Superior temporal gyrus (tissue), 1 donor: ENCODE measurements around the gene RNF183.
"Not testable (repeated sequence)": the region's sequence is repeated elsewhere in the genome, so short reads cannot be mapped to it uniquely, and the experiment has no call there.

Experiments
- DNase-seq: peaks from one replicate; pipeline ENCODE4 v3.0.0-alpha.2; 2016; ENCODE audit errors: extremely low spot score

The RNF183 gene

DNA sequence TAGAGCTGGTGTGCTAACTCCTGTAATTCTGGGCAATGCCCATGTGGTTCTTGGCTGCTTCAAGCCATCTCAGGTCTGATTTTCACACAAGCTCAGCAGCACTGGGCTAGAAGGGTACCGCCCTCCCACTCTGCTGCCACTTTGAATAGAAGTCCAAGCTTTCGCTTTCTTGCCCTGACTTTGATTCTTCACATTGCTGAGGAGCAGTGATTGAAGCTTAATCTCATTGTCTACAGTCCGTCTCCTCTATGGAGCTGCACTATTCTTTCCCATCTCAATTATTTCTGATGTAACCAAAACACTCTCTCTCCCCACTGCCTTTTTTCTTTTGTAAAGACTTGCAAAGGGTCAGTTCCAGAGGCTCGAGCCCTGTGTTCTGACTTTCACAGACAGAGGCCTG, 12.9 kb upstream of the RNF183 start:
- no peak for DNase-seq

DNA sequence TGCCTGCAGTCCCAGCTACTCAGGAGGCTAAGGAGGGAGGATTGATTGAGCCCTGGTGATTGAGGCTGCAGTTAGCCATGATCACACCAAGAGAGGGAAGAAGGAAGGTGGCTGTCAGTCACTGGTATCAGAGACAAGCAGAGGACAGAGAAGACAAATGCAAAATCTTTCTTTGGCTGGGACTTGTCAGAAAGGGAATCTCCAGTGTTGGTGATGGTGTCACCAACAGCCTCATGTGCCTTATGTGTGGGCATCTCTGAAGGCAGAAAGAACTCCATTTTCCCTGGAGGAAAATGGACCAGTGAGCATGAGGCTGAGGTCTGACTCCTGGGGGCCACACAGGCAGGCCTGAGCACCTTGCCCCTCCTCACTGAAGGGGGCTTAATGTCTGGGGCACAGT, 12.1 kb upstream of the RNF183 start:
- no peak for DNase-seq

DNA sequence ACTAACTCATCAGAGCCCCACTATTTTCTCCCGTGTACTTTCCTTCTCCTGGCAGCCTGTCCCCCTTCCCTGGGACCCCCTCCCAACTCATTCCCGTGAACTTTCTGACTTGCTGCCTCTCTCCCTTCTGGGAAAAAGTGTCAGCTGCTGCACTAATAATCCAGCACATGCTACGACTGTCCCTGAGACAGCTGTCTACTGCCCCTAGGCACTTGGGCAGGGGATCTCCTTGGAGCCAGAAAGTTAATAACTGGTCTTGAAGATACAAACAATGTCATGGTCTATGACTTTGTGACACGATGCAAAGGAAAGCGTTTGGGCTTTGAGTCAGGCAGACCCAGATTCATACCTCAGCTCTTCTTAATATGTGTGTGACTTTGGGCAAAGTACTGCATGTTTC, 10.1 kb upstream of the RNF183 start:
- DNase-seq, result no peak

DNA sequence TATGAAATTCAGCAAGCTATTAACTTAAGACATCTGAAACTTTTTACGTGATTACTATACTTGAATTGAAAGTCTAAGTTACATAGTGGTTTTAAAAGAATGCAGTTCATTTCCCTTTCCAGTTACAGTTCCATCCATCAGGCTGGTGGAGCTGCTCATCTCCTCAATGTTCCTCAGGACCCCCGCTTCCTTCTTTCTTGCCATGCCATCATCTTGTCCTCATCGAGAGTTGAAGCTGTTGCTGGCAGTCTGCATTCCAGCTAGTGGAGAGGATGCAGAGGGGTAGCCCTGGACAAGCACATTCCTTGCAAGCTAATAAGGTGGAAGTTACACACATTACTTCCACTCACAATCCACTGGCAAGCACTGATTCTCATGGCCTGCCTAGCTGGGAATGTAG, 8.8 kb upstream of the RNF183 start:
- no peak for DNase-seq

DNA sequence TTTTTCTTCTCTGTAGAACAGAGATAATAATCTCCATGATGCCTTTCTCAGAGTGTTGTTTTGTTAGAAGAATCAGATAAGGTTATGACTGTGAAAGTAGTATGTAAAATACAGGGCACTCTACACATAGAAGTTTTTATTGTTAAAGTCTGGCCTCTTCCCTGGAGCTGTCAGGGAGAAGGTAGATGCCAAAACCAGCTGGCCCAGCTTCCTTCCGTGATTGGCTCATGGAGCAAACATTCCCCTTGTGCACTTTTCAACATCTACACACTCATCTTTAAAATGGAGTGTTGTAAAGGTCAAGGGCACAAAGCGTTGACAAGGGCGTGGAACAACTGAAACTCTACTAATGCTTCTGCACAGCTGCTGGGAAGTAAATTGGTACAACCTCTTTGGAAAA, 7.4 kb upstream of the RNF183 start:
- no peak for DNase-seq

DNA sequence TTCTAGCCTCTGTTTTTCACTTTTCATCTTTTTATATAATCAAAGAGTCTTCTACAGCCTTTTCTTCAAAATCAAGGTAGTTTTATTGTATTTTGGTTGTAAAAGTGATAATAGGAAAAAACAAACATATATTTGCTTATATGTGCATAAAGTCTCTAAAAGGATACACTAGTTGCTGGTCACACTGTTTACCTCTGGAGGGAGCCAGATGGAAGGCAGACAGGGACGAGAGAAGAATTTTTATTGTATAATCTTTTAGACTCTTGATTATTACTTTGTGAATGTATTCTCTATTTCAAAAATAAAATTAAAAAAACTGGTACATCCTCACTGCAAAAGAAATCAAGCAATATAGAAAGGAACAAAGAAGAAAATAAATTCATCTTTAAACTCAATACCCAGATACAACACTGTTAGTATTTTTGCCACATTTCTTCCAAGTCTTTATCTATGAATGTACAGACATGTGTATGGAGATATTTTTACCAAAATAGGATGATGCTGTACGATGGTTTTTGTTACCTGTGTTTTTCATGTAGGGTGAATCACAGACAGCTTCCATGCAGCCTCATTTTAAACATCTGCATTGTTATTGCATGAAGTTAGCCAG, 6.1 kb upstream of the RNF183 start:
- peak; percentile 76 for DNase-seq

DNA sequence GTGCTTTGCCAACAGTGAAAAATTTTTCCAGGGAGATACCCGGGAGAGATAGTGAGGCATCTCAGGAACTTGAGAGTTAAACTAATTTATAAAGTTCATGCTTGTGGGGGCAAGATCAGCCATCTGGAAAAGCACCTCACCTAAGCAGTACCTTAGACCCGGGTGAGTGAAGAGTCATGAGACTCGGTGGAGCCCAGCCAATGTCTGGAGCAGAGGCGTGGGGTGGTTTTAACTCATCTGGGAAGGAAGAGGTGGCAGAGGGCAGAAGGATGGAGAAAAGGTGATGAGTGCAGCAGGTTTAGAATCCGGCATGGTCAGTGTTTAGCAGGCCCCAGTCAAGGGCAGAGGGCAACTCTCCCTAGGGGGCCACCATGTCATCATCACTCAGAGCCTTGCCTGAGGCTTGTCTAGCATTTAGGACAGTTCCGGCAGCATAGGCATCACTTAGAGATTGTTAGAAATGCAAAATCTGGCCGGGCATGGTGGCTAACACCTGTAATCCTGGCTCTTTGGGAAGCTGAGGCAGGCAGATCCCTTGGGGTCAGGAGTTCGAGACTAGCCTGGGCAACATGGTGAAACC, 4.3 kb upstream of the RNF183 start:
- DNase-seq, result no peak

DNA sequence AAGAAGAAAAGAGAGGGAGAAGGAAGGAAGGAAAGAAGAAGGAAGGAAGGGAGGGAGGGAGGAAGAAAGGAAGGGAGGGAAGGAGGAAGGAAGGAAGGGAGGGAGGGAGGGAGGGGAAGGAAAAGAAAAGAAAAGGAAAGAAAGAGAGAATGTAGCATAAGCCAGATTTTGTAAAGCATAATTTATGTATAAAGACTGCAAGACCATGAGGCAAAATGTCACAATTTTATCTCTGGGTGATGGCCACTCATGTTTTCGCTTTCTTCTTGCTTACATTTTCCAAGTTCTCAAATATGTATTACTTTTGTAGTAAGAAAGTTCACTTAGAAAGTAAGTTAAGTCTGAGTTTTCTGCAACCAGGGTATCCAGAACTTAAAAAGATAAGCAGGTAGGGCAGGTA, 3.4 kb upstream of the RNF183 start:
- DNase-seq, result no peak

DNA sequence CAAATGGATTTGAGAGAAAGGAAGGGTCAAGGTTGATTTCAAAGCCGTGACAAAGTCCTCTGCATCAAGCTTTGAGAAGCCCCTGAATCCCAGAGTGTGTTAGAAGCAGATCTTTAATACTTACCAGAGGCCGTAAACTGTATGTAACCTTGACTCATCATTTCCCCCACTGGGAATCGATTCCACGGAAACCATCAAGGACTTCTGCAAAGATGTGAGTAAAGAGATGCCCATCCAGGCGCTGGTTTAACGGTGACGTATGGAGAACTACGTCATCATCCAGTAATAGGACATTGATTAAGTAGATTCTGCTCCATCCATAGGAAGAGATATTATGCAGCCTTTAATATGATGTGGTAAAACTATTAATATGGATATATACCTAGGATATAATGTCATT, 1.6 kb downstream of the RNF183 start:
- DNase-seq, result no peak

DNA sequence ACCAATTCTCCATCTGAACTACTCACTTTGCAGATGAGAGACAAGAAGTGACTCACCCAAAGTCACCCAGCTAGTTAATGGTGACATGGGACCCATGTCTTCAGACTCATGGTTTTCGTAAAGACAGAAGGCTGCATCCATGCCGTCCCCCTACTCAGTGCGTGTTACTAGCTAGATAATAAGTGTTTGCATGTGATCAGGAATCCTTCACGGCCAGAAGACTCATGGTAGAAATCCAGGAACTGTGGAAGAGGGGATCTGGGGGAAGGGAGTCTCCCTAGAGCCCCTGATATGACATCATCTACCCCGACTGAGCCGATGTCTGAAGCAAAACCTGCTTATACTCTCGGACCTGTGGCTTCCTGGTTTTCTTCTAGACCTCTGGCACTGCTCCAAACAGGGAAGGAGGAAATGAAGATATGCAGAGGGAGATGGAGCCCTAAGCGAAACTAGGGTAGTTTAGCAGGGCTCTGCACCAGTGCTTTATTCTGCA, 3.3 kb downstream of the RNF183 start:
- no peak for DNase-seq

DNA sequence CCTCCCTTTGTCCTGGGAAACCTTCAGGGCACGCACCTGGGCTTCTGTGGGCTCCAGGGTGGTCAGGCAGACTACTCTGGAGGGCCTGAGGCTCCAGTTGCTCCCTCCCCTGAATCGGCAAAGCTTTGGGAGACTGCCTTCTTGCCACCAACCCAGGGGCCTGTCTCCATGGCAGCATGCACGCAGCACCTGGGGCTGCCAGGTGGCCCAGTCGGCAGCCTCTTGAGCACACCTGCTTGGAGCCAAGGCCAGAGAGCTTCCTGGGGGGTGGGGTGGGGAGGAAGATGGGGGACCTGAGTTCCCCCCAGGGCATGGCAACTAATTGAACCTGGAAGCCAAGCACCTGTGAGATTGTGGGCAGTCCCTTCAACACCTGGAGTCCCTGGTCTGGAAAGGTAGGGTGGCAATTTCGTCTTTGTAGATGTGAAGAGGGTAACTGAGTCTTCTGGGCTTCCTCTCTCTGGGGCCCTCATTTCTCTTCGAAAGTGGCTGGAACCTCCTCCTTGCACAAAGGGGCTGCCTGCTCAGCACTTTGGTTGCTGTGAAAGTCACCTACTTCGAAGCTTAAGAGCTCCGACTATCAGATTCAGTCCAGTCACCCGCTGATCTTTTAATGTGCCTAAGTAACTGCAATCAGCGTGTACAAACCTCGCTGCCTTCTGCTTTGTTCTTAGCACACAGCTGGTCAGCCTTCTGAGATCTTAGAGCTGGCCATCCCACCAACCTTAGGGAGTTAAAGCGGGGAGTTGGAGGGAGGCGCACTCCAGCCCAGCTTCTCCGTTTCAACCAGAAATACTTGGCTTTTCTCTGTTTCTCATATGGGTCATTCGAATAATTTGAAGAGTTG, 4.0 kb downstream of the RNF183 start:
- no peak for DNase-seq

DNA sequence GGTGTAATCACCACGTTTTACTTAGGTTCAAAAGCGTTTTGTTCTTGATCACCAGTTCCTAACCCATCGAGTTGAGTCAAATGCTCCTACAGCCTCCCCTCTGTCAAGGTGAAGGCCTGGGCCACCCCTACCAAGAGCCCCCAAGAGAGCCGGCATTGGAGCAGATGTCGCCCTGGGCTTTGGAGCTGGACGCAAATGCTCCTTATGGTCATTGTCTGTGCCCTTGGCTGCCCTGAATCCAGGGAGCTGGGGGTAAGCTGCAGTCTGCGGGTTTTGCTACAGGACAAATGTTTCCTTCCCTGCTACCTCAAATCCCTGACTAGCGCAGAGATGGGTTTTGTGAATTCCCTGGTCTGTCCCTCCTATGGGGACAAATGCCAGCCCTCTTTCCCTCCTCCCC, 4.9 kb downstream of the RNF183 start:
- DNase-seq, result no peak

DNA sequence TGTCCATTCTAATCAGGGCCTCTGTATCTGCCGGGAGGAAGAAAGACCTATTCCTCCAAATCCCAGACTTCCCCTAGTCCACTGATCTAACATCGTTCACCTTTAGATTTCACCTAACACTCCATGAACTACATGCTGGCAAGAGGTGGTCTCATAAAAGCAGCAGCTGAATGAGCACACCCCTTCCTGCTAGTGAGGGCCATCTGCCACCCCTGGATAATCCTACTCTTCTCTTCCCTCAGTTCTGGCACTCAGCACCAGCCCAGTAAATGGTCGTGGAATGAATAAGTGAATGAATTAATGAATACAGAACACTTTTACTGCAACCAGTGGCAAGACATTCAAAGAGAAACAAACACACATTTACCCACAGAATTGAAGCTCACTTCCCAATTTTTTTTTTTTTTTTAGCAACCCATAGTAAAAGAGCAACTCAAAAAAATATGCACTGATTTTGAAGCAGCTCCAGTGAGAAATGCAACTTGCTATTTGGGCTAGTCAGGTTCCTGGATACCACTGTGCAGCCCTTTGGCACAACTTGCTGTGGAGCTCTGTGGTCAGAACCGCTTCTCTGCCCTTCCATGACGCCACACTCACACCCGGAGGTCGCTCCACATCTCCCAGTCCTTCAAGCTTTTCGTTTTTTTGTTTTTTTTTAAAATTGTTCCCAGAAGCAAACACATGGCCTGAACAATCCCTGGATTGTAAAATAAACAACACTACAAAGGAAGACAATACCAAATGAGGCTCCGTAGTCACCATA, 6.2 kb downstream of the RNF183 start:
- DNase-seq, result no peak

DNA sequence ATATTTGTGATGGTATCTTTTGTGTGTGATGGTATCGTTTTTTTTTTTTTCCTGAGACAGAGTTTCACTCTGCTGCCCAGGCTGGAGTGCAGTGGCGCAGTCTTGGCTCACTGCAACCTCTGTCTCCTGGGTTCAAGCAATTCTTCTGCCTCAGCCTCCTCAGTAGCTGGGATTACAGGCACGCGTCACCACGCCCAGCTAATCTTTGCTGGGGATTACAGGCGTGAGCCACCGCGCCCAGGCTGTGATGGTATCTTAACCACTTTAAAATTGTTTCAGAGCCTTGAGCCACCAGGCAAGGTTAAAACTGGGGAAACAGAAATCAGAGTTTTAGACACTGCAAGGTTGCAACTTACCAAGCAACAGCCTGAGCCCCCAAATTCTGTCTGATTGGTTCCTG, 6.9 kb downstream of the RNF183 start:
- not testable (repeated sequence) for DNase-seq

DNA sequence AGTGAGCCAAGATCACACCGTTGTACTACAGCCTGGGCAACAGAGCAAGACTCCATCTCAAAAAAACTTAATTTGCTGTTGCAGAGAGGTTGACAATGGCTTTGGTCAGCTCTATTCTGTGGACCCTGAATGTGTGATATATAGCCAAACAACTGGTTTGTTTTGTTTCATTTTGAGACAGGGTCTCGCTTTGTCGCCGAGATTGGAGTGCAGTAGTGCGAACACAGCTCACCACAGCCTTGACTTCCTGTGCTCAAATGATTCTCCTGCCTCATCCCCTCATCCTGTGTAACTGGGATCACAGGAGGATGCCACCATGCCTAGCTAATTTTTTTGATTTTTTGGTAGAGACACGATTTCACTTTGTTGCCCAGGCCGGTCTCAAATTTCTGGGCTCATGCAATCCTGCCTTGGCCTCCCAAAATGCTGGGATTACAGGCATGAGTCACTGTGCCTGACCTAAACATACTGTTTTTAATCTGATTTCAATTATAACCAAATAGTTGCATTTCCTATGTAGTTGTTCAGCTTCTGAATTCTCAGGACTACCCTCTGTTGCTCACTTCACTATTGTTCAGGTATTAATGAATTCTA, 9.8 kb downstream of the RNF183 start:
- no peak for DNase-seq

DNA sequence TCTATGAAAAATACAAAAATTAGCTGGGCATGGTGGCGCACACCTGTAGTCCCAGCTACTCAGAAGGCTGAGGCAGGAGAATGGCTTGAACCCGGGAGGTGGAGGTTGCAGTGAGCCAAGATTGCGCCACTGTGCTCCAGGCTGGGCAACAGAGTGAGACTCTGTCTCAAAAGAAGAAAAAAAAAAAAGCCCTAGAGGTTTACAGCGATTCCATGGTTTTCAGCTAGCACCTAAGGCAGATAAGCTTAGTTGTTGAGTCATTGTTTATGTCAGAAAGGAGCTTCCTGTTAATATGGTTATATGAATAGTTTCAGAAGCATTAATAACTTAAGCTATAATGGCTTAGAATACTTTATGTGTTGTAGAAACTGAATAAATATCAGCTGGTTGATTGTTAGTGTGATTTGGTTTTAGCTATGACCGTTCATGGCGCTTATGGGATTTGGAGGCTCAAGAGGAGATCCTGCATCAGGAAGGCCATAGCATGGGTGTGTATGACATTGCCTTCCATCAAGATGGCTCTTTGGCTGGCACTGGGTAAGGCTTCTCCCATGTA, 13.0 kb downstream of the RNF183 start:
- DNase-seq, result no peak

DNA sequence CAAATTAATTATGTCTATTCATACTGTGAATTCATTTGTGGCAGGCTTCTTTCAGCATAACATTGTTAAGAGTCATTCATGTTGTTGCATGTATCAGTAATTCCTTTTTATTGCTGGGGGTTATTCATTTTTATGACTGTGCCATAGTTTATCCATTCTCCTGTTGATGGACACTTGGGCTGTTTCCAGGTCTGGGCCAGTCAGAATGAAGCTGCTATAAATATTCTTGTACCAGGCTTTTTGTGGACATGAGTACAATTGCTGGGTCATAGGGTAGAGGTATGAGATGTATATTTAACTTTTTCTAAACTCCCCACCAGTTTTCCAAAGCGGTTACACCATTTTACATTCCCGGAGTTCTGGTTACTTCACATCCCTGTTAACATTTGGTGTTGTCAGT, 14.1 kb downstream of the RNF183 start:
- DNase-seq, result no peak

DNA sequence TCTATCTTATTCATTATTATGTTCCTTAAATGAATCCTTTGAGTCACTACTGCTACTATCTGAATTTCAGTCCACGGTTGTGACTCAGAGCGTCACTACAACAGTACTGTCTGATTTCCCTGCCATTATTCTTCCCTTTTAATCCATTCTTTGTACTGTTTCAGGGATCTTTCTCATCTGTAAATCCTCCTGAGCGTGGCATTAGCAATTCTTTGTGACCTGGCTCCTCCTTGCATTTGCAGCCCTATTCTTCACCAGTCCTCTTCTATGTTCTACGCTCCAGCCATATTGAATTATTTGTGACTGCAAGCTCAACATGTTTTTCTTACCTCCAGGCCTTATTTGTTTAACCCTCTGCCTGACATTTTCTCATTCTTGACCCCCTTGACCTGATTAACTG, 21.8 kb downstream of the RNF183 start:
- no peak for DNase-seq

DNA sequence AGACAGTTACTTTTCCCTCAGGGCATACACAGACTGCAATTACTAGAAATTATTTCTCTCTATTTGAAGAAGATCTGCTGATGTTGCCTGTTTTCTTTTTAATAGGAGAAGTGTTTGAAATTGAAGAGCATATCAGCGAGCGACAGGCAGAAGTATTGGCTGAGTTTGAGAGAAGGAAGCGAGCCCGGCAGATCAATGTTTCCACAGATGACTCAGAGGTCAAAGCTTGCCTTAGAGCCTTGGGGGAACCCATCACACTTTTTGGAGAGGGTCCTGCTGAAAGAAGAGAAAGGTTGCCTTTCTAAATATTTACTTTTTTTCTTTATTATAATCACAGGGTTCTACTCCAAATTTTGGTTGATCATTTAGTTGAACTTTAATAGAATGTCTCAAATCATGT, 24.3 kb downstream of the RNF183 start:
- DNase-seq, result no peak

DNA sequence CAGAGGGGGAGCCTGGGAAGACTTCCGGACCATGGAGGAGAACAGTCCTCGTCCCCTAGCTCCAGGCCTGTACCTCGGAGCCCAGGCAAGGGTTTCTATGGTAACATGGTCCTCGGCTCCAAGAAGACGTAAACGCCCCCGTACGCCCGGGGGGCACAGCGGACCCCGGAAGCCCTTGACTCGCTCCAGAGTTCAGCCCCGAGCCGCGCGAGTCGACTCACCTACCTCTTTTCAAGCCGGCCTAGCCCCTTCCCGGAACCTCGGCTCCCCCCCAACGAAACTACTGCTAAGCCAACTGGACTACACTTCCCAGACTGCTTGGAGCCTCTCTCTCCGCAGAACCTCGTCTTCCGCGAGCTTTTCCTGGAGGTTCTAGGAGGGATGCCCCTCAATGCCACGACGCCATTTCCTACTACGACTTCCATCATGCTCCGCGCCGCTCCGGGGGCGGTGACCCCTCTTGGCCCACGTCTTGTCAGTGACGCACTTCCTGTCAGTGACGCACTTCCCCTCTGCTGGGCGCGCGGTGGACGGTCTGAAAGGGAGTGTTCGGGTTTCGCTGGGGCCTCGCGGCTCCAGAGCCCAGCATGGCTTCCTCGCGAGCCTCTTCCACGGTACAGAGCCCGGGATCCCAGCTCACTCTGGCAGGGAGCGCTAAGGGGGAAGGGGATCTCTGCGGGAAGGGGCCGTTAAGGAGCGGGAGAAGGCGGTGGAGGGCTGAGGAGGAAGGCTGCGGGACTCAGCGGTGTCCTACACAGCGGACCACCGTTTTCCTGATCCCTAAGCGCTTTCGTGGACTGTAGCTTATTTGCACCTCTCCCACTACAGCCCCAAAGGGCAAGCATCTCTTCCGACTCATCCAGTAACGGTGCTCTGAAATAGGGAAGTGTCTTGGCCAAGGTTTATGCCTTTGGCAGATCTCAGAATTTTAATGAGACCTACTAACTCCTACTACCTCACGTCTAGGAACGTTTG, 27.7 kb downstream of the RNF183 start, which contains the start of the genes CDC26 and PRPF4:
Gene CDC26 (minus strand): TSS at position 416 of the 975 bp plus-strand sequence. CDS start 3,065 bp downstream, outside the sequence.
Gene PRPF4 (plus strand): TSS at position 502 of the 975 bp plus-strand sequence. CDS start 86 bp downstream, at position 588.
- DNase-seq, result peak; percentile 99
